Endothelial cell of umbilical vein (primary cell): Measurements from ENCODE around the gene SP100.

Experiments used
- EZH2 ChIP-seq: IDR thresholded peaks from 2 replicates; pipeline ENCODE4 v1.6.1; 2012; ENCODE audit warnings: borderline replicate concordance, low read depth, mild to moderate bottlenecking, moderate library complexity, low read length, inconsistent platforms; ENCODE audit not compliant: severe bottlenecking
- JUN ChIP-seq: IDR thresholded peaks from 2 replicates; pipeline ENCODE4 v1.6.1; 2011; ENCODE audit warnings: borderline replicate concordance, low read depth; ENCODE audit not compliant: insufficient read length, insufficient read depth
- POLR2A ChIP-seq: IDR thresholded peaks from 2 replicates; pipeline ENCODE4 v1.6.1; 2012; ENCODE audit warnings: low read depth, mild to moderate bottlenecking, control low read depth, low read length
- POLR2AphosphoS5 ChIP-seq: IDR thresholded peaks from 2 replicates; pipeline ENCODE4 v1.6.1; 2012; ENCODE audit warnings: low read depth, mild to moderate bottlenecking, control low read depth, low read length, moderate library complexity; ENCODE audit not compliant: insufficient read depth
- TF ChIP-seq, protein P1 (sequence below), 2 donors: IDR thresholded peaks; 1 replicate in 1 of 2; 2 replicates in 1 of 2; pipeline ENCODE4 v1.5.1; 2011; ENCODE audit warnings: low read length in 2 of 2, mild to moderate bottlenecking in 2 of 2, moderate library complexity in 2 of 2, control low read depth in 1 of 2, inconsistent platforms in 1 of 2, low read depth in 1 of 2; ENCODE audit not compliant: insufficient read depth in 1 of 2; ENCODE audit errors: extremely low read depth in 1 of 2

DNA sequence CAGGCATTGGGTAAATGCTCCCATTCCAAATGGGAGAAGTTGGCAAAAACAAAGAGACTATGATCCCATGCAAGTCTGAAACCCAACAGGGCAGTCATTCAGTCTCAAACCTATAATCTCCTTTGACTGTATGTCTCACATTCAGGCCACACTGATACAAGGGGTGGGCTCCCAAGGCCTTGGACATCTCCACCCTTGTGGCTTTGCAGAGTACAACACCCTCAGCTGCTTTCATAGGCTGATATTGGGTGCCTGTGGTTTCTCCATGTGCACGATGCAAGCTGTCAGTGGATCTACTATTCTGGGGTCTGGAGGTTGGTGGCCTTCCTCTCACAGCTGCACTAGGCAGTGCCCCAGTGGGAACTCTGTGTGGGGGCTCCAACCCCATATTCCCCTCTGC, 155.0 kb downstream of the SP100 start:
- no peak for TF ChIP-seq POLR2A
- TF ChIP-seq POLR2AphosphoS5 = no peak
- no peak for TF ChIP-seq EZH2
- TF ChIP-seq, protein P1, sequence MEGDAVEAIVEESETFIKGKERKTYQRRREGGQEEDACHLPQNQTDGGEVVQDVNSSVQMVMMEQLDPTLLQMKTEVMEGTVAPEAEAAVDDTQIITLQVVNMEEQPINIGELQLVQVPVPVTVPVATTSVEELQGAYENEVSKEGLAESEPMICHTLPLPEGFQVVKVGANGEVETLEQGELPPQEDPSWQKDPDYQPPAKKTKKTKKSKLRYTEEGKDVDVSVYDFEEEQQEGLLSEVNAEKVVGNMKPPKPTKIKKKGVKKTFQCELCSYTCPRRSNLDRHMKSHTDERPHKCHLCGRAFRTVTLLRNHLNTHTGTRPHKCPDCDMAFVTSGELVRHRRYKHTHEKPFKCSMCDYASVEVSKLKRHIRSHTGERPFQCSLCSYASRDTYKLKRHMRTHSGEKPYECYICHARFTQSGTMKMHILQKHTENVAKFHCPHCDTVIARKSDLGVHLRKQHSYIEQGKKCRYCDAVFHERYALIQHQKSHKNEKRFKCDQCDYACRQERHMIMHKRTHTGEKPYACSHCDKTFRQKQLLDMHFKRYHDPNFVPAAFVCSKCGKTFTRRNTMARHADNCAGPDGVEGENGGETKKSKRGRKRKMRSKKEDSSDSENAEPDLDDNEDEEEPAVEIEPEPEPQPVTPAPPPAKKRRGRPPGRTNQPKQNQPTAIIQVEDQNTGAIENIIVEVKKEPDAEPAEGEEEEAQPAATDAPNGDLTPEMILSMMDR (IDR thresholded peaks at IDR 0.05; ENCODE audit: extremely low read depth in 1 of 2, insufficient read depth in 1 of 2, low read depth in 1 of 2, low read length in 2 of 2) = no peak
- TF ChIP-seq JUN = no peak
